Left lung (tissue), 10 donors: ENCODE data around the gene SLC6A17. TPM values are rescaled to one million over a fixed set of nuclear protein-coding genes. Genes with fewer than 3 reads are reported as not detected.

ENCODE experiments used
- ATAC-seq: fragments of 200-7000 bp; cut with Tn5 transposase; one replicate; pipeline ENCODE4 v1.9.1; 2020; ENCODE audit warnings: moderate library complexity
- DNase-seq, 4 donors: peaks; one replicate each; pipeline ENCODE4 v3.0.0-alpha.2; 2013 to 2020
- H3K27ac ChIP-seq, 2 donors: fragments of 200-600 bp; sonication (generic) in 1 of 2; one replicate each; pipeline versions ENCODE4 v1.5.0 to v1.8.0; 2020 to 2021
- H3K27me3 ChIP-seq, 2 donors: fragments of 200-600 bp; sonication (generic) in 1 of 2; one replicate each; pipeline versions ENCODE4 v1.5.0 to v1.8.0; 2020 to 2021
- H3K36me3 ChIP-seq, 2 donors: fragments of 200-600 bp; sonication (generic) in 1 of 2; one replicate each; pipeline versions ENCODE4 v1.5.0 to v1.8.0; 2020 to 2021
- H3K4me1 ChIP-seq, 2 donors: fragments of 200-600 bp; one replicate each; pipeline ENCODE4 v1.8.0; 2021
- H3K4me3 ChIP-seq, 2 donors: fragments of 200-600 bp; sonication (generic) in 1 of 2; one replicate each; pipeline versions ENCODE4 v1.5.0 to v1.8.0; 2020 to 2021; ENCODE audit warnings: mild to moderate bottlenecking in 1 of 2
- H3K9me3 ChIP-seq, 2 donors: fragments of 200-600 bp; sonication (generic) in 1 of 2; one replicate each; pipeline versions ENCODE4 v1.5.0 to v1.8.0; 2020 to 2021
- intact Hi-C, 2 donors: fragments of 100-400 bp; cut with DNase I; formaldehyde crosslinking; loops; one replicate each; pipeline versions ENCODE4 v1.11.2 to v1.14.2; 2022
- polyA plus RNA-seq, 6 donors: library from polyadenylated mRNA; unstranded; fragments of 120-200 nt; gene quantifications; one replicate each; pipeline ENCODE4 v1.2.1, GENCODE V29; 2013; ENCODE audit not compliant: insufficient read length in 6 of 6
- total RNA-seq, 2 donors: library from RNA; stranded (reverse); fragmentation: NEBNext Ultra II Directional; extraction: Animal tissue kit (Norgen Biotek cat#: 25700); gene quantifications; one replicate each; pipeline ENCODE4 v1.2.1, GENCODE V29; 2021
- TF ChIP-seq, protein P1 (sequence below), 2 donors: fragments of 200-600 bp; sonication (generic) in 1 of 2; IDR thresholded peaks; one replicate each; pipeline versions ENCODE4 v1.5.0 to v1.8.0; 2021; ENCODE audit warnings: antibody characterized with exemption in 2 of 2
- donor health status: DM: no; HTN: yes; CAD: no.
- donor health status: DM: no; HTN: no; CAD: no.

The SLC6A17 gene
- total and polyA plus RNA-seq, 8 donors: 0.03 to 0.13 (median 0.04) TPM; not detected in 1

DNA sequence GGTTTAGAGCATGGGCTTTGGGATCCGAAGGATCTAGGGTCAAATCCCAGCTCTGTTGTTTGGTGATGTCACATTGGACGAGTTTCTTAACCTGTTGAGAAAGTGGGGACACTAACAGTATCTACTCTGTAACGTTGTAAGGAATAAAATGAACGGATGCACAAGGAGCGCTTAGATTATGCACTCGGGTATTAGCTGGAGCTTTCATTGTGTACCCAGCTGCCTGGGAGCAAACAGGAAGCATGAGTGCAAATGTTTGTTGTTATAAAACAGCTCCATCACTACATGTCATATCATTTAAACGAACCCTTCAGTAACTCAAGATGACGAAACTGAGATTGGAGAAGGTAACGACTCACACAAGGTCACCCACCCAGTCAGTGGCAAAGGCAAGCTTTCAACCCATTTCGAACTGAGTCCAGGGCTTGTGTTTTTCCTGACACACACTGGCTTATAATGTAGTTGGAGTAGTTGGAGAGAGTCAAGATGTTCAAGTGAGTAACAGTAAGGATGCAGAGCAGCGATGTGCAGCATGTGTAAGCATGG, 16.2 kb upstream of the SLC6A17 start:
- no peaks in the 10 kb centered on the region for H3K4me1 ChIP-seq
- H3K27me3 ChIP-seq: peaks cover 24 to 86% of the 10 kb centered on the region in 2 donors
- intact Hi-C loops: no loop called here
- H3K36me3 ChIP-seq: no peaks in the 10 kb centered on the region
- no peaks in the 10 kb centered on the region for H3K9me3 ChIP-seq
- ATAC-seq (no peak), DNase-seq (no peak)
- TF ChIP-seq, protein P1, sequence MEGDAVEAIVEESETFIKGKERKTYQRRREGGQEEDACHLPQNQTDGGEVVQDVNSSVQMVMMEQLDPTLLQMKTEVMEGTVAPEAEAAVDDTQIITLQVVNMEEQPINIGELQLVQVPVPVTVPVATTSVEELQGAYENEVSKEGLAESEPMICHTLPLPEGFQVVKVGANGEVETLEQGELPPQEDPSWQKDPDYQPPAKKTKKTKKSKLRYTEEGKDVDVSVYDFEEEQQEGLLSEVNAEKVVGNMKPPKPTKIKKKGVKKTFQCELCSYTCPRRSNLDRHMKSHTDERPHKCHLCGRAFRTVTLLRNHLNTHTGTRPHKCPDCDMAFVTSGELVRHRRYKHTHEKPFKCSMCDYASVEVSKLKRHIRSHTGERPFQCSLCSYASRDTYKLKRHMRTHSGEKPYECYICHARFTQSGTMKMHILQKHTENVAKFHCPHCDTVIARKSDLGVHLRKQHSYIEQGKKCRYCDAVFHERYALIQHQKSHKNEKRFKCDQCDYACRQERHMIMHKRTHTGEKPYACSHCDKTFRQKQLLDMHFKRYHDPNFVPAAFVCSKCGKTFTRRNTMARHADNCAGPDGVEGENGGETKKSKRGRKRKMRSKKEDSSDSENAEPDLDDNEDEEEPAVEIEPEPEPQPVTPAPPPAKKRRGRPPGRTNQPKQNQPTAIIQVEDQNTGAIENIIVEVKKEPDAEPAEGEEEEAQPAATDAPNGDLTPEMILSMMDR (IDR thresholded peaks at IDR 0.05): no peak
- H3K4me3 ChIP-seq: no peak overlapping the region
- H3K27ac ChIP-seq: no peak overlapping the region

DNA sequence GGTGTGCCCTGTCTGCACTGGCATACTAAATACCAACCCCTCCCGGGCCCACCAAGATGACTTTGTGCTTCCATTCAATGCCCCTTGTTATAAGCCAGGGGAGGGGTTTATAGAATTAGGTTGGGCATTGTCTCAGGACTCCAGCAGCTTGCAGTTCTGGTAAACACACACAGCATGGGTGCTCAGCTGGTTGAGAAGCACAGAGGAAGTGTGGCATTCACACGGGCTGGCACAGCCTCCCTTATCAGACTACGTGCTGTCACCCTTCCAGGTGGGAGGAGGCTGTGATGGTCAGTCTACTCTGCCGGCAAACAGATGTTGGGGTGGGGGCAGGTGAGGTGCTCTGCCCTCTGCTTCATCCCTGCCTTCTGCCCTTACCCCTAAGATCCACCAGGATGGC, 15.0 kb upstream of the SLC6A17 start:
- TF ChIP-seq, protein P1 (IDR thresholded peaks at IDR 0.05): no peak
- intact Hi-C loops: no loop called here
- ATAC-seq (no peak), DNase-seq (no peak)
- Histone ChIP-seq H3K27me3 (peaks cover 21 to 83% of the 10 kb centered on the region in 2 donors), H3K36me3 (no peaks in the 10 kb centered on the region), H3K27ac (no peak overlapping the region), H3K4me1 (no peaks in the 10 kb centered on the region), H3K4me3 (no peak overlapping the region), H3K9me3 (no peaks in the 10 kb centered on the region)

DNA sequence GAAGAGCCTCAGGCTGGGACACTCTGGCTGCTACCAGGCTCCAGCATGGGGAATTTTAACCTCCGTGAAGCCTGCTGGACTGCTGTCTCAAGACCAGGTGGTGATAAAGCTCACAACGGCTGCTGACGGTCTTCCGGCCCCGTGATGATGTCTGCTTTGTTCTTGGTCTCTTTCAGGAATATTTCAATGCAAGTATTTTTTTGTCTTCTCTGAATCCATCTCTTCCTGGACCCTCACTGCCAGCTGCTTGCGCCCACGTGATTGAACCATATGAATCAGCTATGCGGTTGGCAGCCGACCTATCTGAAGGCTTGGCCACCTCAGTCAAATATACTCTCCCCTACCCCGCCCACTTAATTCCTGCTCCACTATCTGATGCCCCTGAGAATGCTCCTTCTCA, 14.6 kb upstream of the SLC6A17 start:
- no peak for DNase-seq

DNA sequence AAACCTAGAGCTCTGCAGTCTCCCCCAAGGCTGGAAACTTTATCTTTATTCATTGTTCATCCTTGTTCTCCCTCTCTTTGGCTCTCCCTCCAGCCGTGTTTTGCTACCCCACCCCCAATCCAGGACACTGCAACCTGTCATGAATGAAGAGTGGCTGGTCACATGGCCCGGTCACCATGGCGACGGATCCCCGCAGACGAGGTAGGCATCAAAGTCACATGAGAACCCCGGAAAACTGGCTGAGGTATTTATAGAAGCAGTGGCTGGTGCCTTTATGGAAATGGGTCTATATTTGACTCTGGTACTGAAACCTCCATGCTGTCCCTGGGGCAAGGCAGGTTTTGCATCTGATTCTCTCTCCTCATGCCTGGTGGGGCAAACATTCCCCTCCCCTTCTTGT, 13.4 kb upstream of the SLC6A17 start:
- DNase-seq (no peak), ATAC-seq (no peak)
- Histone ChIP-seq H3K27me3 (peaks cover 15 to 82% of the 10 kb centered on the region in 2 donors), H3K4me3 (no peak overlapping the region), H3K36me3 (no peaks in the 10 kb centered on the region), H3K4me1 (no peaks in the 10 kb centered on the region), H3K9me3 (no peaks in the 10 kb centered on the region), H3K27ac (no peak overlapping the region)
- TF ChIP-seq, protein P1 (IDR thresholded peaks at IDR 0.05): no peak
- intact Hi-C loops: no loop called here

More for the DNA sequence above, 14.6 kb upstream of the SLC6A17 start:
- no peaks in the 10 kb centered on the region for H3K4me1 ChIP-seq
- TF ChIP-seq, protein P1 (IDR thresholded peaks at IDR 0.05): no peak
- H3K27me3 ChIP-seq: peaks cover 17 to 83% of the 10 kb centered on the region in 2 donors
- no peaks in the 10 kb centered on the region for H3K36me3 ChIP-seq
- no peaks in the 10 kb centered on the region for H3K9me3 ChIP-seq
- H3K27ac ChIP-seq: no peak overlapping the region
- H3K4me3 ChIP-seq: no peak overlapping the region
- intact Hi-C loops: no loop called here
- ATAC-seq: no peak

DNA sequence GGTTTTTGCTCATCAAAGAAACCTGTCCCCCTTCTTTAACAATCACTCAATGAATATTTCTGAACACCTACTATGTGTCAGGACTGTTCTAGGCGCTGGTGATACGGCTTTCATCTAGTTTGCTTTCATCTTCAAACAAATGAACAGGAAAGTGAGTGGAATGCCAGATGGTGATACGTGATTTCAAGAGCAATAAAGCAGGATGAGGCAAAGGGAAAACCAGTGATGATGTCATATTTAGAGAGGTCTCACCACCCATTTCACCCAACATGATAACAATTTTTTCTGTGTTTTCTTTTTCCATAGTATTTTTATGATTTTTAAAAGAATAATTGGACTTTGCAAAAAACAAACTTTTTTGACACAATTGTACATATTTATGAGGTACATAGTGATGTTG, 11.3 kb upstream of the SLC6A17 start:
- H3K27ac ChIP-seq: no peak overlapping the region
- no peak for DNase-seq
- H3K4me1 ChIP-seq: no peaks in the 10 kb centered on the region
- intact Hi-C loops: no loop called here
- no peak for ATAC-seq
- H3K27me3 ChIP-seq: peaks cover 15 to 89% of the 10 kb centered on the region in 2 donors
- no peak overlapping the region for H3K4me3 ChIP-seq
- H3K36me3 ChIP-seq: no peaks in the 10 kb centered on the region
- TF ChIP-seq, protein P1 (IDR thresholded peaks at IDR 0.05): no peak
- H3K9me3 ChIP-seq: no peaks in the 10 kb centered on the region
